Putamen (tissue), 1 donor: ENCODE data around the gene FBLN1.

Source experiments
- DNase-seq: peaks from one replicate; pipeline ENCODE4 v3.0.0-alpha.2; 2016; ENCODE audit warnings: low spot score

The FBLN1 gene

DNA sequence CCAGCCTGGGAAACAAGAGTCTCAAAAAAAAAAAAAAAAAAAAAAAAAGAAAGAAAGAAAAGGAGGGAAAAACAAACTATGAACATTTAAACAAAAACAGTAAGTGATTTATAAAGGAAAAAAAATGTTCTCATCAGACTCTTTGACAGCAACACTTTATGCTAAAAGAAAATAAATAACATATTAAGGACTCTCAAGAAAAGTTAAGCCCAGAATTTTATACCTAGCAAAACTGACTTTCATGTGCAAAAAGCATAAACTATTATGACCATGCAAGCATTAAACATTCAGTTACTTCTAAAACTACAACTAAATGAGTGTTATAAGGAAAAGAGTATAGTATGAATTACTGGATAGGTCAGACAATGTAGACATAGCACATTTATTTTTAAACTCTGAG is 68.4 kb downstream of the FBLN1 start:
- no peak for DNase-seq

DNA sequence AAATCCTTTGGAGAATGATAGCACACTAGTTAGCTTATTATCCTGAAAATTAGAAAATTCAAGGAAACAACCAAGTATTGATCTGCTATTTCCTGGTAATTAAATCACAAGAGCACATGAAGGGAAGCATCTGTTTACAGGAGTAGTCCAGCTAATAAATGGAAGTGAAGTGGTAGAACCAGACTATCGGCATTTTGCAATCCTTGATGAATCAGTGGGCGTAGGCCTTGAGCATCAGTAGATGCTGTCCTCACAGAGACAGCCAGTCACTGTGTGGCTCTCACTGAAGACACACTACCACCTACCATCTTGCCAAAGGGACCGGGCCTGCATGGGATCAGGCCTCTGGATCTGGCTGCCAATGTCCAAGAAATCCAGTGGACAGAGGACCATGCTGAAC is 69.8 kb downstream of the FBLN1 start:
- DNase-seq: no peak

DNA sequence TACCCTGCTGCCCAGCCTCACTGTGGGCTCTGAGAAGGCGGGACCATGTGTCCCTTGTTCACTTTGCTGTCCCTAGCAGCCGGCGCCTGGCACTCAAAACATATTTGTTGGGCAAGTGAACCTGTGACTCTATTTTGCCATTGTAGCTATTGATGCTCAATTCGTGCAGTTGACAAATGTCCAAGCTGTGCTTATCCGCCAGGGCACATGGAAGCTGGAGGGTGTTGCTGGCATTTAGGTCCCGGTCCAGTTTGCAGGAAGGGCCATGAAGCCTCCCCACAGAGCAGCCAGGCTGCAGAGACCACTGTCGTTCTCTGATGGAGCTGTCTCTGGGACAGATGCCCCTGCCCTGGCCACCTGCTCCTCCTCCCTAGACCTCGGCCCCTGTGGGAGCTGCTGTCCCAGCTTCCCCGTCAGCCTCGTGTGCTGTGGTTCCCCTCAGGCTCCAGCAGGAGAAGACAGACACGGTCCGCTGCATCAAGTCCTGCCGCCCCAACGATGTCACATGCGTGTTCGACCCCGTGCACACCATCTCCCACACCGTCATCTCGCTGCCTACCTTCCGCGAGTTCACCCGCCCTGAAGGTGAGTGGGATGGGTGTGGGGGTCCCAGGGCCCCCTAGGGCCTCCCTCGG is 71.5 kb downstream of the FBLN1 start:
- DNase-seq: no peak

DNA sequence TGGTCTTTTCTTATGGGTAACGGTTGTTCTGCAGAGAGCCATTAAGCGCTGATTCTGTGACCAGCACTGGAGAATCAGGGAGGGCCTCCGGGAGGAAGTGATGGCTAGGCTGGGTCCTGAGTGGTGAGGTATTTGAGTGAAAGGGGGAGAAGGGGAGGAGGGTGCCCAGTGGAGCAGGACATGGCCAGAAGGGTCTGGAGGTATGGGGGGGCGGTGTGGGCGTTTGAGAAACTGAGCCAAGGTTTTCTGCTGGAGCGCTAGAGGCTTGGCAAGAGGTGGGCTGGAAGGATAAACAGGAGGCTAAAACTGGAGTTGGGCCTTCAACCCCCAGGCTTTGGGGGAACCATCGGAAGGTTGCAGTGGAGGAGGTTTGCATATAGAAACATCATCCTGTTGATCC is 72.5 kb downstream of the FBLN1 start:
- DNase-seq: no peak

DNA sequence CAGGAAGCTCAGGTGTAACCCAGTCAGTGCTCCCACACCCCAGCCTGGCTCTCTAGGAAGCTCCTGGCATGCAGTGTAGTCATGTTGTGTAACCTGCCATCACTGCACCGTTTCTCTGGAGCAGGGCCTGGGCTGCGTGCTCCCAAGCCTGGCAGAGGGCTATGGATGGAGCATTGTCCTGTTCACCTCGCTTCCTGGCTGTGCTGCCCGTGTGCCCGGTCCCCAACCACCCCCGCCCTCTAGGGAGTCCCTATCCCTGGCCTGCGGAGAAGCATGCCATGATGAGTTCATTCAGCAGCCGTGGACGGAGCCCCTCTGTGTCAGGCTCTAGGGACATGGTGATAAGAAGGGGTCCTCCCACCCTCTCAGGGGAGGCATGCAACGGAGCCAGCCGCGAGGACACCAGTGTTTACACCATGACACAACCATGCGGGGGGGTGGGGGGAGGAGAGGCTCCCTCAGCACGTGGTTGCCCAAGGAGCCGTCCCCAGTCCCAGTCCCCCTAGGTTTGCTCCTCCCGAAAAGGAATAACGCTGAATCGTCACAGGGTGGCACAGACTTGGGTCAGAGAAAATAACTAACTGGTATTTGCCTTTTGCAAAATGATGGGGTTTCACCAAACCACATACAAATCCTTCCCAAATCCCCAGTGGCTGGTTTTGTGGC is 73.1 kb downstream of the FBLN1 start:
- DNase-seq: no peak

DNA sequence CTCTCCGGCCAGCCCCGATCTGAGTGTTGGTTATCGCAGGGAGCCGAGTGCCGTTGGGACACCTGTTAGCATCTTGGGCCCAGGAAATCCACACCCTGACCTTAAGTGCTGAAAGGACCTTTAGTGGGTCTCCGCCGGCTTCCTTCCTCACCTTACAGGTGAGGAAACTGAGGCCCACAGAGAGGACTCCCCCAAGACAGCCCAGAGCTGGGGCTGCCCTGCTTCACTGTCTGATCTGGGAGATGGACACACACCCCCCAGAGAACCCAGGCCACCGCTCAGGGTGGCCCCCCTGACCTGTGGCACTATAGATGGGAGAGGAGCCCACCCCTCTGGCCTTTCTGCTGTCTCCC is 73.6 kb downstream of the FBLN1 start:
- DNase-seq: no peak

DNA sequence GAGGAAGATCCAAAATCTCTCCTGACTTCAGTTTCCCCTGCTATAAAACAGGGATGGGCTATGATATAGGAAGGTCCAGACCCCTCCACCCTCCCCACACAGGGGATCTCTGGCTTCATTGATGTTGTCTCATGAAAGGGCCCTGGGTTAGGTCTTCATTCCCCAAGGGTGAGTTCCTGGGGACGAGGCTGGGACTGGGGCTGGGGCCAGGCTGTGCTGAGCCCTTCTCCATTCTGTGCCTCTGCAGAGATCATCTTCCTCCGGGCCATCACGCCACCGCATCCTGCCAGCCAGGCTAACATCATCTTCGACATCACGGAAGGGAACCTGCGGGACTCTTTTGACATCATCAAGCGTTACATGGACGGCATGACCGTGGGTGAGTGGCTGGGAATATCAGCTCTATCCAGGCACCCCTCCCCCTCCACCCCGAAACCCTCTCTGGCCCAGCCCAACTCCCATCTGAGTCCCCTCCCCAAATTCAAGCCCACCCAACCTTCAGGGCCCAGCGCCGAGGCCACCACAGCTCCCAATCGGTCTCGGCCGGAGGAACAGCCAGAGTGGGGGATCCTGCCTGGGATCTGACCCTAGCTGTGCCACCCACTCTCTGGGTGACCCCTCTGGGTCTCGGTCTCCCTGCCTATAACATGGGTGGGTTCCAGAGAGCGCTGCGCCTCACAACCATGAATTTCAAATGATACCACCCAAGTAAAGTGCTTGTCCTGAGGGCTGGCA is 74.2 kb downstream of the FBLN1 start:
- DNase-seq: no peak

DNA sequence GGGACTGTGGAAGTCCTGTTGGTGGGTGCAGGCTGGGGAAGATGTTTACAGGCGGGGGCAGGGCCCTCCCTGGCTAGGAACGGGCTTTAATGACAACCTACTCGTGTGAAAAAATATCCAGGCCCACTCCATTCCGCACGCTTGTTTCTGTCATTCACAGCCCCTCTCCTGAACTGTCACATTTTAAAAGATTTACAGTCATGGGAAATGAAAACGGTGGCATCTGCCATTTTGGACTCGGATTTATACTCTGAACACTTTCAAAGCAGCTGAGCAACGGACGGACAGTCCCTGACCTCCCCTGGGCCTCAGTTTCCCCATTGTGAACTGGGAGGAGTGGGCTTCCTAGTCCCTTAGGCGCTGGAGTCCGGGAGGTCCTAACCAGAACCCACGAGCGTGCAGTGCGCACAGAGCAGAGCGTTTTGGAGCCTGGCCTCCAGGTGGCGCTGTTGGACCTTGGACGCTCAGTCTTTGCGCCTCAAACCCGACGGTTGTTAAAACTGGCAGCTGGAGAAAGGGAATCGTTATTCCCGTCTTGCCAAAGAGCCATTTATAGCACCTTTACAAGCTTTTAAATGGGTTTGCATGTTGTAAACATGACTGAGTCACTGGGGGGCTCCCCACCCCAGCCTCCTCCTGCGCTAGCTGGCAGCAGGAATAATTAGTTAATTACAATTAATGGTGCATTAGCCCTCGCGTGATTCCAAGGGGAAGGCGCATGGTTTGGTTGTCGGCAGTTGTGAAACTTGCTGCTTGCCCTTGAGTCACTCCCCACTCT is 75.3 kb downstream of the FBLN1 start:
- peak; percentile 50 for DNase-seq

DNA sequence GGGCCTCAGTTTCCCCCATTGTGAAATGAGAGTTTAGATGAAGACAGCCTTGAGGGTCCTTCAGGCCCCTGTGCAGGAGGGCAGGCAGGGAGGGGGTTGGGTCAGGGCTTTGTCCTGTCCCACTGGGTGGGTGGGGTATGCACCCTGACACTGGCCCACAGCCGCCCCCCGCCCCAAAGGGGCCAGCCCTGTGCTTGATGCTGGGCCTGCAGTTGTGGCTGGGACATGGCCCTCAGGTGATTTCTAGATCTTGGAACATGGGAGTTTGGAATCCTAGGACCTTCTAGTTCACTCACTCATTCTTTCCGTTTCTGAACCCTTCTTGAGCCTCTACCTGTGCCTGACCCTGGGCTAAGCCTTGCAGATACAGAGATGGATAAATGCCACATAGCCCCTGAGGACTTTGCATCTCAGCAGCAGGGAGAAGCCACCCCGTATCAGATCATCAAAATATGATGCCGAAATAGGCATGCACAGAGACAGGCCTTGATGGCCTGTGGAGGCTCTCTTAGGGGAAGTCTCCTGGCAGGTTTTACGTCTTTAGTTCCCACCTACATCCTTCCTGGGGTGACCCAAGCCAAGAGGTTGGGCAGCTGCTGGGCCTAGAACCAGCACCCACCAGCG is 76.0 kb downstream of the FBLN1 start:
- no peak for DNase-seq

DNA sequence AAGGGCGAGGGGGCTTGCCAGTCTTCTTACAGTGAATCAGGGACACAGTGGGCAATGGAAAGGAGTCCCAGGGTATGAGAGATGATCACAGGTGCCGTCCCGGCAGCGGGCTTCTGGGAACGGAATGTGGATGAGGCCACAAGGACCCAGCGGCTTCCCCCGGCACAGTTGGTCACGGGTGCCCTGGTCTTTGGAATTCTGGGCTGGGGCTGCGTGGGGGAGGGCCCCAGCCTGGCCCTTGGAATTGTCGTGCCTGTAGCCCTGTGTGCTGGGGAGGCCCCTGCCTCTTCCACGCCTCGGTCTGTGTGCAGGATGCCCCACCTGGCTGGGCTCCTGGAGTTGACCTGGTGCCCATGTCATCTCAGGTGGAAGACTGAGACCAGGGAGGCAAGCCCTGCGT is 76.6 kb downstream of the FBLN1 start:
- no peak for DNase-seq

DNA sequence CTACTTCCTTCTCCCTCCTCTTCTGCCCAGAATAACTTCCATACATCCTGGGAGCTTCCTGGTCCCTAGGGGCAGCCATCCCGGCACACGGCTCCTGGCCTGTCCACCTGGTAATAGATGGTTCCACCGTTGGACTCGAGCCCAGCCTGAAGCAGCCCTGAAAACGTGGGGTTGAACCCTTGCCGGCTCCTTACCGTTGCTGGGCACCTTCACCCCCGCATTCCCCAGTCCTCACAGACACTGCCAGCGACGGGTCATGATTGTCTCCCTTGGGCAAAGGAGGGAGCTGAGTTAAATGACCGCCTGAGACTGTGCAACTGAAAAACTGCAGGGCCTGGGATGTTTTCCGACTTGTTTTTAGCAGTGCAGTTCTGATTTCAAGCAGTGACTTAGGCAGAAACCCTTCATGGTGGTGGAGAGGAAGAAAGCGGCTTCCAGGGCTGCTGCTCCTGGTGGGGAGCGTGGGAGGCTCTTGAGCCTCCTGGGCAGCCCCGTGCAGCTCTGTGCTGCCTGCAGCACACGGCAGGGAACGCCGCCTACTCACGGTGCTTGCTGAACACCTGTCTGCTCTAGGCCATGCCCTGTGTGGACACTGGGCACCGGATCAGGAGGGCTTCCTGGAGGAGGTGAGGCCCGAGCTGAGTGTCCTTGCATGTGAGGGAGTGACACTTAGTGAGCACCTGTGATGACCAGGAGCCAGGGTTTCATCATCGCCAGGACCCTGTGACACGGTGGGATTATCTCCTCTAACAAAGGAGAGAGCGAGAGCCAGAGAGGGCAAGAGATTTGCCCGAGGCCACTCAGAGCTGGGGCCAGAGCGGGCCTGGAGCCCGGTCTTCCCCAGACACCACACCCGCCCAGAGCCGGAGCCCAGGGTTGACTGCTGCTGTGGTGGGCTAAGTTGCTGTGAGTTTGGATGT is 77.4 kb downstream of the FBLN1 start:
- DNase-seq: no peak

DNA sequence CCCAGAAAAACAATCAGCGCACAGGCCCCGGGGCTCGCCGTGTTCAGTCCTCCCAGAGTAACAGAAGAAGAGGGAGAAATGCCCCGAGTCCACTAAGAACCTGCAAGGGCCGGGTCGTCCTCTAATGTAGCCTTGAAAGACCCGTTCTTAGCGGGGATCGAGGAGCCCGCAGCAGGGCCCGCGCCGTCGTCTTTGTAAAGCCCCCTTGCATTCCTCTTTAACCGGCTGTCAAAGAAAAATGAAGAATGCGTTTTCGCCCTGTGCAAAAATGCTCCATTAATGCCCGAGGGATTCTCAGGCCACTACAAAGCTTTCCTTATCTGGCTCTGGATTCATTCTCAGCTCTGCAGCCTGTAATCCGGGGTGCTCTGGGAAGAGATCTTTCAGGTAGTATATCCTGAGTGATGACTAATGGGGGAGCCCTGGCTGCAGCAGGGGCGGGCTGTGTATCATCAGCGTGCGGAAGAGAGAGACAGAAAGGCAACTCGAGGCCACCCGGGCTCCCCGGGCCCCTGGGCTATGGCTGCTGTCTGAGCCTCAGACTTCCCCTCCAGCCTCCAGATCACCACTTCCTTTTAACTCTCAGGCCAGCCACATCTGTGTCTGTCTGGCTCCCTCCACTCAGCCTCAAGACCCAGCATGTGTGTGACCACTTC is 78.2 kb downstream of the FBLN1 start:
- DNase-seq: no peak

DNA sequence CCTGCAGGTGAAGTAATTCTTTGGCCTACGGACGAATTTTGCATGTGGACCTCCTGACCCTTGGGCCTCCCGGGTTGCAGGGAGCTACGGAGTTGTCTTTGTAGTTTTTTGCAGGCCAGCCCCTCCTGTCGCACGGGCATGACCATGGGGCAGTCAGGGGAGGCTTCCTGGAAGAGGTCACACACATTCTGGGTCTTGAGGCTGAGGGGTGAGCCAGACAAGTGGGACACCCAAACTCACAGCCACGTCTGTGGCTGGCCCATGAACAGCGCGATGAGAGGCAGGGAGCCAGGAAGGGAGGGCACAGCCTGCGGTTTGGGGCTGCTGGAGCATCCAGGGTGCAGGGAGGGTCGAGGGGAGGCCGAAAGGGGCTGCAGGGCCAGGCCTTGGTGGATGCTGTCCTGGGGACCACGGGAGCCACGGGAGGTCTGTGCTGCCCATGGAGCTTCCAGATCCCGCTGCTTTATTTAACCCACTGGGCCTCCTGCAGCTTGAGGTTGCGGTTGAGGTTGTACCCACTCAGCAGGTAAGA is 78.9 kb downstream of the FBLN1 start:
- no peak for DNase-seq

DNA sequence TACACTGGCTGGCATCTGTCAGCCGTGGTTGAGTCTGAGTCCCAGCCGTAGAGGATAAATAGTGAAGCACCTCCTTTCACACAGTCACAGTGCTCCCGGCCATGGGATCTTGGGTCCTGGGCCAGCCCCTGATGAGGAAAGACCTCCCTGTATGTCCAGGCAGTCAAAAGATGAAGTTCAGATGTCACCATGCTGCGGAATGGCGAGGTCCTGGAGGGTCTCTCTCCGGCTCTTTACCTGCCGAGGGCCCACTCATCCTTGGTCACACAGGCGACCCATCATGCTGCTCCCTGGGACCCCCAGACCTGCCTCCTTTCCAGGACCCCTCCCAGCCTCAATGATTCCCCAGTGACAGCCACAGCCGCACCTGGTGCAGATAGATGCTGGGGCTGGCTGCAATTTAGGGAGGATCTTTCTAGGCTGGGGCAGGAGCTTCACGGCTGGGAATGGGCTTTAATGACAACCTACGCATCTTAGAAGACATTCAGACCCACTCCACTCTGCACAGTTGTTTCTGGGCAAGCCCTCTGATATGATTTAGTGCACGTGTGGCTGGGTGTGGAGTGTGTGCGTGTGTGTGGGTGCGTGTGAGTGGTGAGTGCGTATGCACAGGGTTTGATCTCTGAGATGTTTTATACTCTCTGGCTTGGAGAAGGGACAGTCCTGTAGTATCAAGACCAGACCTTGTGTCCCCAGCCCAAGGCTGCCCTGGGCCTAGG is 79.7 kb downstream of the FBLN1 start:
- no peak for DNase-seq

DNA sequence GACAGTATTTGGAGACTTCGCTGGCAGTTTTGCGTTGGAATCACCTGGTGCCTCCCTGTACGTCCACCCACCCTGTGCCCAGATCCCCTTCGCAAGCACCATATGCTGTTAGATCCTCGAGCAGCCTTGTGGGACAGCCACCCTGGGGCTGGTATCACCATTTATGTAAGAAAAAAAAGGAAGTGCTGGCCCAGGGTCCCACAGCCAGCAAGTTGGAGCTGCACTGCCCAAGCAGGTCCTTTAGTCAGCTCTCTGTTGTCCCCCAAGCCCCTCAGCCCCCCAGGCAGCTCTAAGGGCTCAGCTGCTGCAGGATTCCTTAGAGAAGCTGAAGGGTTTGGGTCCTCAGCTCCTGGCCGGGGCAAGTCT is 80.3 kb downstream of the FBLN1 start:
- DNase-seq: no peak

DNA sequence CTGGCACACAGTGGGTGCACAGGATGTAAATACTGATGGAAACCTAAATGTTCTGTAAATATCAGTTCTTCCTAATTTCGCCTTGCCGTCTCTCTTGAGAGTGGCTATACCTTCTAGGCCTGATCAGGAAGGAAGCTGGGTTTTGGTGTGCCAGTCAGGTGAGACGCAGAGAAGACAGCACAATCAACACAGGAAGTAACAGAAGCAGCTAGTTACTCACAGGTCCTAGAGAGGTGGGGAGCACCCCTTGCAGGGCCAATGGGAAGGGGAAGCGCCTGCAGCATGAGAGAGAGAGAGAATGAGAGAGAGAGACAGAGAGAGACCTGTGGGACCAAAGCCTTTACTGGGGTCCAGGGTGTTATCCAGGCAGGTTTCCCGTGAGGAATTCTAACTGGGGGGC is 80.8 kb downstream of the FBLN1 start:
- DNase-seq: no peak

DNA sequence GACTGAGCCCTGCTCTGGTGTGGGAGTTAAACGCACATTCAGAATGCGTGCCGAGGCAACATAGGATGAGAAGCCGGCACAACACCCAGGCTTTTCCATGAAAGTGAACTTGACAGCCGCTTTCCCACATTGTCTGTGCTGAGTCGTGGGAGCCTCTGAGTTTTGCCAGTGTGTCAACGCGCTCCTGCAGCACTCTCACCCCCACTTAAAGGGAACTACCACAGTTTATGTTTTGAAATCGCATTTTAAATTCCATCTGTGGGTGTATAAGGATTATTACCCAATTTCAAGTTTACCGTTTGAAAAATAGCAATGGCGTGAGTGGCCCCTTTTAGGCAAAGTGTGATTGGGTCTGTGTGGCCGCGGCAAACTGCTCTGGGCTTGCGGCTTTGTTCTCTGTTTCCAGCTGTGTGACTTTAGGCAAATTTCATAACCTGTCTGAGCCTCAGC is 81.5 kb downstream of the FBLN1 start:
- peak; percentile 52 for DNase-seq

DNA sequence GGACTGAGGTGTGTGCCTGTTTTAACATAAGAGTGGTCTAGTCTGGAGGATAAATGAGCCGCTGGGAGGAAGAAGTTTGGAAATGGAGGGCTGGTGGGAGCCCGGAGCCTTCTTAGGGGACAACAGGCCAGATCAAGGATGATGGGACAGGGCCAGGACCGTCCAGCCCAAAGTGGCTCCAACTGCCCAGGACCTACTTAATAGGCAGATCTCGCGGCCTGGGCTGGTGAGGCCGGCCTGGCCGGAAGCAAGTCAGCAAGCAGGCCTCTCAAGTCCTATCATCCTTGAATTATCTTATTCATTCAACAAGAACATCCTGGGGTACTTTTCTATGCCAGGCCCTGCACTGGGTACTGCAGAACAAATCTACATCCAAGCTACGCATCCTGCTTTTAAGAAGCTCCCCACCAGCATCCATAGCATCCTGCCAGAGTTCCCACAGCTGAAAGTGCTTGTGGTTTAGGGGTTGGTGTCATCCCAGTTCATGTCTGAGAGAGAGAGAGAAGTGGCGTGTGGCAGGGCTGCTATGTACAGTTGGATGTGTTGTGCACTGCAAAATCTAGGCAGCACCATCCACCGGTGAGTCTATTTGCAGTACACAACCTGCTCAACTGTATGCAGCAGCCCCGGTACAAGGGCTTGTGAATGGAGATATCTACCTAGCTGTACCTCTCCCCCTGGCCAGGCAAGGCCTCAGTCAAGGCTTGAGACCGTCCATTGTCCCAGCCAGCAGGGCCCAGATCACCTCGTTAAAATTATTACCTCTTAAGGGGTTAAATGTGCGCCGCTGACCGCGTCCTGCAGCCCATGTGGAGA is 82.1 kb downstream of the FBLN1 start:
- no peak for DNase-seq

DNA sequence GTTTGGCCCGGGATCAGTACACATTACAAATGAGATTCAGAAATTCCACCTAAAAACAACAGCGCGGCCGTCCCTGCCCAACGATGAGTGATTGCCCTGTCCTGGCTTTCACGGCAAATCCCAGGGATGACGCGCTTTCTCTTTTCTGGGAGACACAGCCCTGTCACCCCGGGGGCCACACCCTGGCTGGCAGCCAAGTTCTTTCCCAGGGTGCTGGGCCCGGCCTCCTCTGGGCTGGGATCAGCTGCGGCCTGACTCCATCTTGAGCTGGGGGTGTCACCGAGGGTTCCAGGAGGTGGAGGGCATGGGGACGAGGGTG is 82.7 kb downstream of the FBLN1 start:
- no peak for DNase-seq
